ENCODE results near the gene NLRC5.
"Not testable (repeated sequence)": the region's sequence is repeated elsewhere in the genome, so short reads cannot be mapped to it uniquely, and the experiment has no call there.

Gene NLRC5

GRCh38 chr16:56965149-56966092 is 23.9 kb upstream of the NLRC5 start:
- in situ Hi-C loops (cut with HindIII; ENCODE audit: low pct_unique_long_range_greater_than_20kb, low sequenced_read_pairs): no loop called here
- TF ChIP-seq JUND (IDR thresholded peaks at IDR 0.05; ENCODE audit: low read depth): no peak
- no peak for DNase-seq (ENCODE audit: low read depth in 1 of 2, low spot score in 1 of 2)

- in situ Hi-C loops (cut with HindIII; ENCODE audit: low pct_unique_long_range_greater_than_20kb, low sequenced_read_pairs): no loop called here
- TF ChIP-seq JUND (IDR thresholded peaks at IDR 0.05; ENCODE audit: low read depth): no peak
- no peak for DNase-seq (ENCODE audit: low read depth in 1 of 2, low spot score in 1 of 2)
Measured at GRCh38 chr16:56966093-56966475, 23.3 kb upstream of the NLRC5 start.

GRCh38 chr16:56967733-56968132 is 21.6 kb upstream of the NLRC5 start:
- TF ChIP-seq JUND (IDR thresholded peaks at IDR 0.05; ENCODE audit: low read depth): no peak
- no peak for DNase-seq (ENCODE audit: low read depth in 1 of 2, low spot score in 1 of 2)
- in situ Hi-C loops (cut with HindIII; ENCODE audit: low pct_unique_long_range_greater_than_20kb, low sequenced_read_pairs): no loop called here

GRCh38 chr16:56969769-56970168 is 19.6 kb upstream of the NLRC5 start:
- TF ChIP-seq JUND (IDR thresholded peaks at IDR 0.05; ENCODE audit: low read depth): no peak
- in situ Hi-C loops (cut with HindIII; ENCODE audit: low pct_unique_long_range_greater_than_20kb, low sequenced_read_pairs): no loop called here
- no peak for DNase-seq (ENCODE audit: low read depth in 1 of 2, low spot score in 1 of 2)

GRCh38 chr16:56970934-56971767 is 18.2 kb upstream of the NLRC5 start:
- no peak for DNase-seq (ENCODE audit: low read depth in 1 of 2, low spot score in 1 of 2)
- TF ChIP-seq JUND (IDR thresholded peaks at IDR 0.05; ENCODE audit: low read depth): no peak
- in situ Hi-C loops (cut with HindIII; ENCODE audit: low pct_unique_long_range_greater_than_20kb, low sequenced_read_pairs): no loop called here

GRCh38 chr16:56971768-56972043 is 17.7 kb upstream of the NLRC5 start:
- DNase-seq (ENCODE audit: low read depth in 1 of 2, low spot score in 1 of 2): no peak
- no peak for TF ChIP-seq JUND (IDR thresholded peaks at IDR 0.05; ENCODE audit: low read depth)
- in situ Hi-C loops (cut with HindIII; ENCODE audit: low pct_unique_long_range_greater_than_20kb, low sequenced_read_pairs): no loop called here

GRCh38 chr16:56972403-56973293 is 16.7 kb upstream of the NLRC5 start:
- no peak for DNase-seq (ENCODE audit: low read depth in 1 of 2, low spot score in 1 of 2)
- in situ Hi-C loops (cut with HindIII; ENCODE audit: low pct_unique_long_range_greater_than_20kb, low sequenced_read_pairs): no loop called here
- no peak for TF ChIP-seq JUND (IDR thresholded peaks at IDR 0.05; ENCODE audit: low read depth)

GRCh38 chr16:56973294-56973689 is 16.1 kb upstream of the NLRC5 start:
- DNase-seq (ENCODE audit: low read depth in 1 of 2, low spot score in 1 of 2): no peak
- TF ChIP-seq JUND (IDR thresholded peaks at IDR 0.05; ENCODE audit: low read depth): no peak
- in situ Hi-C loops (cut with HindIII; ENCODE audit: low pct_unique_long_range_greater_than_20kb, low sequenced_read_pairs): no loop called here

GRCh38 chr16:56973899-56974298 is 15.5 kb upstream of the NLRC5 start:
- in situ Hi-C loops (cut with HindIII; ENCODE audit: low pct_unique_long_range_greater_than_20kb, low sequenced_read_pairs); DNase-seq (ENCODE audit: low read depth in 1 of 2, low spot score in 1 of 2): not testable (repeated sequence)

GRCh38 chr16:56974549-56975300 is 14.6 kb upstream of the NLRC5 start:
- no peak for DNase-seq (ENCODE audit: low read depth in 1 of 2, low spot score in 1 of 2)
- in situ Hi-C loops (cut with HindIII; ENCODE audit: low pct_unique_long_range_greater_than_20kb, low sequenced_read_pairs): no loop called here
- no peak for TF ChIP-seq JUND (IDR thresholded peaks at IDR 0.05; ENCODE audit: low read depth)

- DNase-seq (ENCODE audit: low read depth in 1 of 2, low spot score in 1 of 2): no peak
- no peak for TF ChIP-seq JUND (IDR thresholded peaks at IDR 0.05; ENCODE audit: low read depth)
- in situ Hi-C loops (cut with HindIII; ENCODE audit: low pct_unique_long_range_greater_than_20kb, low sequenced_read_pairs): no loop called here
Measured at GRCh38 chr16:56975714-56976113, 13.6 kb upstream of the NLRC5 start.

- in situ Hi-C loops (cut with HindIII; ENCODE audit: low pct_unique_long_range_greater_than_20kb, low sequenced_read_pairs): no loop called here
- no peak for TF ChIP-seq JUND (IDR thresholded peaks at IDR 0.05; ENCODE audit: low read depth)
- DNase-seq (ENCODE audit: low read depth in 1 of 2, low spot score in 1 of 2): no peak
Measured at GRCh38 chr16:56977216-56977615, 12.1 kb upstream of the NLRC5 start.
